DMS114 treated with DMSO at 0.1 percent for 48 hours (cell line): ENCODE results near the gene OXER1.

Experiments
- DNase-seq: peaks from one replicate; lab custom pipeline; 2025; ENCODE audit not compliant: unreplicated experiment; lab: John Stamatoyannopoulos, UW

OXER1 gene

GRCh38 chr2:42794271-42795046 is 30.5 kb upstream of the OXER1 start:
- DNase-seq = peak; percentile 53

GRCh38 chr2:42793334-42794270 is 29.7 kb upstream of the OXER1 start:
- DNase-seq = no peak

GRCh38 chr2:42792583-42793333 is 28.8 kb upstream of the OXER1 start, which contains the start of gene HAAO:
Gene HAAO (minus strand): TSS chr2:42792583. CDS start chr2:42792536, 47 bp downstream.
- no peak for DNase-seq

GRCh38 chr2:42792087-42792582 is 28.2 kb upstream of the OXER1 start:
- DNase-seq = no peak

- no peak for DNase-seq
Measured at GRCh38 chr2:42791606-42792005, 27.7 kb upstream of the OXER1 start.

- no peak for DNase-seq
Measured at GRCh38 chr2:42789751-42790150, 25.8 kb upstream of the OXER1 start.

- DNase-seq = no peak
Measured at GRCh38 chr2:42788882-42789281, 24.9 kb upstream of the OXER1 start.

GRCh38 chr2:42788478-42788793 is 24.5 kb upstream of the OXER1 start:
- DNase-seq = no peak

- DNase-seq = no peak
Measured at GRCh38 chr2:42787788-42788477, 24.0 kb upstream of the OXER1 start.

GRCh38 chr2:42787424-42787787 is 23.5 kb upstream of the OXER1 start:
- no peak for DNase-seq

GRCh38 chr2:42786561-42787345 is 22.8 kb upstream of the OXER1 start:
- no peak for DNase-seq

GRCh38 chr2:42784204-42784880 is 20.4 kb upstream of the OXER1 start:
- no peak for DNase-seq

GRCh38 chr2:42783511-42783910 is 19.6 kb upstream of the OXER1 start:
- DNase-seq = no peak

GRCh38 chr2:42781181-42781580 is 17.2 kb upstream of the OXER1 start:
- no peak for DNase-seq

GRCh38 chr2:42777883-42778805 is 14.2 kb upstream of the OXER1 start:
- no peak for DNase-seq

GRCh38 chr2:42775810-42776209 is 11.9 kb upstream of the OXER1 start:
- no peak for DNase-seq

- no peak for DNase-seq
Measured at GRCh38 chr2:42775186-42775585, 11.3 kb upstream of the OXER1 start.

GRCh38 chr2:42771546-42772153 is 7.7 kb upstream of the OXER1 start:
- DNase-seq = no peak
